HL-60 (cell line): Measurements from ENCODE around the gene ALK.

ENCODE experiments used
- CTCF ChIP-seq: IDR thresholded peaks from one replicate; pipeline ENCODE4 v1.5.1; 2011; ENCODE audit warnings: low read length, control low read depth, inconsistent platforms; ENCODE audit not compliant: insufficient read depth
- GABPA ChIP-seq: IDR thresholded peaks from 2 replicates; pipeline ENCODE4 v1.6.1; 2012; ENCODE audit warnings: low read depth
- POLR2AphosphoS5 ChIP-seq: IDR thresholded peaks from 2 replicates; pipeline ENCODE4 v1.6.1; 2012; ENCODE audit warnings: low read depth
- REST ChIP-seq: IDR thresholded peaks from 2 replicates; pipeline ENCODE4 v1.6.1; 2012; ENCODE audit warnings: low read depth; ENCODE audit not compliant: insufficient replicate concordance
- SPI1 ChIP-seq: IDR thresholded peaks from 2 replicates; pipeline ENCODE4 v1.6.1; 2012; ENCODE audit warnings: low read depth, mild to moderate bottlenecking, borderline replicate concordance

DNA sequence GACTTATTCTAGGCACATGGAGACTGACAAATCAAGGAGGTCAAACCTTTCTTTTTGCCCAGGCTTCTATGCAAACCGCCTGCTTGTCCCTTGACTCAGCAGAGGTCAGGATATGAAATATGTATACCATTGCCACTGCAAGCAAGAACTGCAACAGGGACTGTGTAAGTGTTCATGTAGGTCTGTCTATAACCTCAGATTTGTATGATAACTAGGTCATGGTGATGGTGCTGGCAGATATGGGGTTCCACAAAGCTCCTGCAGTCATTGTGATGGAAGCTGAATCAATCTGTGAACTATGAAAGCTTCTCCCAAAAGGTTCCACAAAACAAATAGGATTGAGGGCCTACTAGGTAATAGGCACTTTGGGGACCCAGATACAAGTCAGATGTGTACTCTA, 489.9 kb downstream of the ALK start:
- TF ChIP-seq POLR2AphosphoS5 (no peak), CTCF (no peak), GABPA (no peak), REST (no peak), SPI1 (no peak)
